ENCODE results near the gene ARL4D. TPM values are rescaled to one million over a fixed set of nuclear protein-coding genes. Genes with fewer than 3 reads are reported as not detected.

The ARL4D gene
- total RNA-seq, 2 donors from 2014 or later = 4.8 to 17.2 TPM

GRCh38 chr17:43385046-43385831 lies 13.6 kb upstream of the ARL4D start:
- Histone ChIP-seq H3K27me3 (replicated peaks; ENCODE audit: insufficient read depth) (no peaks in the 10 kb centered on the region), H3K4me3 (no peak overlapping the region), H3K9me3 (no peaks in the 10 kb centered on the region), H3K27ac (no peak overlapping the region), H3K36me3 (no peaks in the 10 kb centered on the region), H3K4me1 (replicated peaks) (peaks cover 6% of the 10 kb centered on the region)
- TF ChIP-seq POLR2A (IDR thresholded peaks at IDR 0.05) (no peak), POLR2AphosphoS5 (IDR thresholded peaks at IDR 0.05) (peak; percentile 46), CTCF (IDR thresholded peaks at IDR 0.05) (no peak)
- intact Hi-C loops (cut with DNase I) = no loop called here
- DNase-seq (ENCODE audit: low spot score) = no peak
- WGBS = 31% methylated on average over 5 of the region's 5 CpGs

GRCh38 chr17:43388359-43389045 lies 10.3 kb upstream of the ARL4D start:
- intact Hi-C loops (cut with DNase I) = loop anchor here (1.0 kb wide), 1 partner anchor 20 kb away; no protein-coding TSS in a partner anchor
- Histone ChIP-seq H3K27me3 (replicated peaks; ENCODE audit: insufficient read depth) (no peaks in the 10 kb centered on the region), H3K36me3 (no peaks in the 10 kb centered on the region), H3K9me3 (no peaks in the 10 kb centered on the region), H3K4me3 (peak overlapping the region; percentile 44 to 68), H3K27ac (peak overlapping the region; percentile 99), H3K4me1 (replicated peaks) (peaks cover 6% of the 10 kb centered on the region)
- TF ChIP-seq POLR2AphosphoS5 (IDR thresholded peaks at IDR 0.05) (peak; percentile 98), CTCF (IDR thresholded peaks at IDR 0.05) (peak in 1 of 4 experiments; percentile 47), POLR2A (IDR thresholded peaks at IDR 0.05) (peak; percentile 98)
- DNase-seq (ENCODE audit: low spot score) = peak; percentile 94
- under 1% methylated on average over 38 of the region's 38 CpGs for WGBS

GRCh38 chr17:43389046-43389947 lies 9.5 kb upstream of the ARL4D start:
- Histone ChIP-seq H3K27me3 (replicated peaks; ENCODE audit: insufficient read depth) (no peaks in the 10 kb centered on the region), H3K4me3 (peak overlapping the region; percentile 44 to 68), H3K4me1 (replicated peaks) (peaks cover 6% of the 10 kb centered on the region), H3K36me3 (no peaks in the 10 kb centered on the region), H3K9me3 (no peaks in the 10 kb centered on the region), H3K27ac (peak overlapping the region; percentile 99)
- 3% methylated on average over 33 of the region's 33 CpGs for WGBS
- peak; percentile 72 for TF ChIP-seq POLR2AphosphoS5 (IDR thresholded peaks at IDR 0.05)
- TF ChIP-seq CTCF (IDR thresholded peaks at IDR 0.05) = peak; percentile 80 to 95 (median 89)
- peak; percentile 40 for TF ChIP-seq POLR2A (IDR thresholded peaks at IDR 0.05)
- DNase-seq (ENCODE audit: low spot score) = peak; percentile 80
- intact Hi-C loops (cut with DNase I) = no loop called here

- intact Hi-C loops (cut with DNase I) = no loop called here
- Histone ChIP-seq H3K36me3 (no peaks in the 10 kb centered on the region), H3K4me1 (replicated peaks) (no peaks in the 10 kb centered on the region), H3K27me3 (replicated peaks; ENCODE audit: insufficient read depth) (no peaks in the 10 kb centered on the region), H3K4me3 (no peak overlapping the region), H3K27ac (no peak overlapping the region), H3K9me3 (no peaks in the 10 kb centered on the region)
- TF ChIP-seq CTCF (IDR thresholded peaks at IDR 0.05) = no peak
- TF ChIP-seq POLR2AphosphoS5 (IDR thresholded peaks at IDR 0.05) = no peak
- TF ChIP-seq POLR2A (IDR thresholded peaks at IDR 0.05) = no peak
- DNase-seq (ENCODE audit: low spot score) = no peak
- whole genome bisulfite sequencing = 92% methylated on average over 6 of the region's 6 CpGs
These were observed 6.4 kb upstream of the ARL4D start for GRCh38 chr17:43392397-43392796.
